HG03354 (cell line): ENCODE results near the gene CCDC33.

ENCODE experiments used
- ATAC-seq: cut with Tn5 transposase; IDR thresholded peaks from one replicate; pipeline ENCODE4 v1.9.1; 2021; ENCODE audit warnings: mild to moderate bottlenecking; ENCODE audit not compliant: unreplicated experiment, poor library complexity, severe bottlenecking

Gene CCDC33

GRCh38 chr15:74252721-74253120 lies 16.6 kb downstream of the CCDC33 start:
- no peak for ATAC-seq

- ATAC-seq, result no peak
These were observed 17.2 kb downstream of the CCDC33 start for GRCh38 chr15:74253211-74253921.

- no peak for ATAC-seq
These were observed 21.0 kb downstream of the CCDC33 start for GRCh38 chr15:74257105-74257504.

GRCh38 chr15:74257623-74258022 lies 21.5 kb downstream of the CCDC33 start:
- ATAC-seq, result no peak

DNA sequence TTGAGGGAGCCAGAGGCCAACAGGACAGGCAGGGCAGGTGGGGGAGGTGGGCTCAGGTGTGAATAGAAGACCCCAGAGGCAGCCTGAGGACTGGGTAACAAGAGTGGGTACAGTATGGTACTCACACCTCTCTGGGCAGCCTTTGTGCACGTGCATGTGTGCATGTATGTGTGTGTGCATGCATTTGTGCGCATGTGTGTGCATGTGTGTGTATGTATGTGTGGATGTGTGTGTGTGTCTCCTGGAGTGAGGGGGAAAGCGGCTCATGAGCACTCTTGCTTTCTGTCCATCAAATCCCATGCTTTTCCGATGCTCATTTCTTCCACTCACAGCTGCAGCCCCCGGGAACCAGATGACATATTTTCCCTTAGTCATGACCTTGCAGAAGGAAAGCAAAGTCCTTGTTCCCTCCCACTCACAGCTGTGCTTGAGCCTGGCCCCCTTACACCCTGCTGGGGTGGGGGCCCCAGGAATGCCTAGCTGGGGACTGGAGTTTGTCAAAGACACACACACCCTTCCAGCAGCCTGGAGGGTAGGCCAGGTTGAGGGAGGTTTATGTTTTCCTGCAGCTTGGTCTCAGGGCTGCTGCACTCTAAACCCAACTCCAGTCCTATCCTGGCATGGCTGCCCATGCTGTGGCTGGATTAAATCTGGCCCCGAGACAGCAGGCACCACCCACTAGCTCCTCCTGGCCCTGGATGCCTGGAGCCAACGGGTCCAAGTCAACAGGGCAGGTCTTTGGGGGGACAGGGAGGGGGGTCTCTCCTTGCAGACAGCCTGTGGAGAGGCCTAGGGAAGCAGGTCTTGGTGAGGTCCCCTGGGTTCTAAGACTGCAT lies 22.5 kb downstream of the CCDC33 start:
- ATAC-seq, result no peak

- ATAC-seq, result no peak
These were observed 23.1 kb downstream of the CCDC33 start for GRCh38 chr15:74259292-74259648.

DNA sequence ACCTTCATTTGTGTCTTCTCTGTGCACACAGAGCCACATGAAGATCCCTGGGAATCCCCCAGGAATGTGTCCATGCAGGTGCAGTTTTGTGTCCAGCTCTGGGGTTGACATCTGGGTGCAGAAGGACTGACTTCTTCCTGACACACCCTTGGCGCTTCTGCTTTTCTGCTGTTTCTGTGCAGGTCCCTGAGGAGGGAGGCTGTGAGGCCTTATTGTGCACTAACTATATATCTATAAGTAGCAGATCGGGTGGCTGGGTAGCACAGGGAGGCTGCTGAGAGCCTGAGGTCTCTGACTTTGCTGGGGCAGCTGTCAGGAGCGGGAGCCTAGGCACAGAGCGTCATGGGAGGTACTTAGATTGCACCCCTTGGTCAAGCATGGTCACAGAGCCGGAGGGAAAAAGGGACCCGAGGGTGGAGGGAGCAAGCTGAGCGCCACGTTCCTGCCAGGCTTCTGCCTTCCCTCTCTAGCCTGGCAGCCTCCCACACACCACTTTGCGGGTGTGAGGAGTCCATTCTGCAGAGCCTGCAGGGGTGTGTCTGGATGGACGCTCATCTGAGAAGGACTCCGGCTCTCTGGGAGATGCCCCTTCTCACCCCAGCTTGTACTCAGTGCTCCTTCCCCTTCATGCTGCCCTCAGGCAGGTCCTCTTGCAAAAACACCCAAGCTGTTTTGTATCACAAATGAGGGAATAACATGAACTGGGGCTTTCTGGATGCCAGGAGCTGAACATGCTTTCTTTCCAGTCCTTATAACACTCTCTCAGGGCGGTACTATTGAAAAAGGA lies 23.9 kb downstream of the CCDC33 start:
- ATAC-seq, result no peak

DNA sequence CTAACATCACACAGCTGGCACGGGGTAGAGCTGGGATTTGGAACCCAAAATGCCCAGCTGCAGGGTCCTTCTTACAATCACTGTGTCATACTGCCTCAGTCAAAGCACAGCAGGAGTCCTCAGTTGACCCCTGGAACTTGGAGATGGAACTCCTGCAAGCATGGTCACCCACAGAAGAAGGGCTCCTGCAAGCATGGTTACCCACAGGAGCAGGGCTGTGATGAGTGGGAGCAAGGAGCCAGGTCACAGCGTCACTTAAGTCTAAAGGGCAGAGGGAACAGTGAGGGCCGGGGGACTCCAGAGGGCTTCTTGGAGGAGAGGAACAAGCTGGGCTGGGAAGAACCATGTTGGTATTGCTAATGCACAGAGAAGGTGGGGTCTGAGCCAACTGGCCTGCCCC lies 24.9 kb downstream of the CCDC33 start:
- no peak for ATAC-seq

DNA sequence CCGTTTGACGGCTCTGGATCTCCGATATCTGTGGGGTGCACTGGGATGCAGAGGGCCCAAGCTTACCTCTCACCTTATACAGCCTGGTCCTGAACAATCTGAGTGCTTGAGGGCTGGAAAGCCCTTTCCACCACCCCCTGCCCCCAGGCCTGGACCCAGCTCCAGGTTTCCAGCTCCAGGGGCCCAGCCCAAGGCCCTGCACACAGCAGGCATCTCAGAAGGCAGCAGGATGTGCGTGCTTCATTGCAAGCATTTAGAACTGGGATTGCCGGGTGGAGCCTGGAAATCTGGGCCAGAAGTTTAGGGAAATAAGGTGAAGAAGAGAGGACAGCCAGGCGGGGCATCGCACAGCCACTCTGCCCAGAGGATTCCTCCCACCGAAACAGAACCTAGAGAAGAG lies 25.6 kb downstream of the CCDC33 start:
- ATAC-seq, result no peak

DNA sequence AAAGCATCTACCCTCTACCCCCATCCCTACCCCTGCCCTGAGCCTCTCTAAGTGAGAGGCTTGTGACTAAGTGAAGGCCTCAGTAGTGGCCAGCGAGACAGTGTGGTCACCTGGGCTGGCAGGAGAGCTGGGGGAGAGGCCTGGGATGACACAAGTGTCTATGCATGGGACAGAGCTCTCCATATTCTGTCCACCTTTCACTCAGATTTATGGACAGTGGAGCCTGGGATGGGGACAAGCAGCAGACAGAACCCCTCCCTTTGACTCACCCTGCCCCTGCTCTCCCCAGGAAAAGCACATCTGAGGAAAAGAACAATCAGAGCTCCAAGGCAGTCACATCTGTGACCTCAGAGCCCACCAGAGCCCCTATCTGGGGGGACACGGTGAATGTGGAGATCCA lies 26.0 kb downstream of the CCDC33 start:
- ATAC-seq, result no peak

DNA sequence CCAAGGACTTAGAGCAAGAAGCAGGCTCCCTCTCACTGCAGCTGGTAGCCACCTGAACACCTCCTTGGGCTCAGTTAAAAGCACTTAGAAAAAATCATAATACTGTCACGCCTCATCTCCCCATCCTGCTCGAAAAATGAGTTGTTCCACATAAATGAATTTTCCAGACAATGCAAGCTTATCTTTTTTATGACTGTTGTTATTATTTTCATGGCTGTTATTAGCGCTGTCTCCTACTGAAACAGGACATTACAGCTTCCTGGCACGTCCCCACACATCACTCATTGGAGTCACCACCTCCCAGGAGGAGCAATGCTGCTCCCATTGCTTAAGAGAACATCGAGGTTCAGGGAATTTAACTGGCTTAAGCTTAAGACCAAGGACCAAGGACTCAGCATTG lies 26.5 kb downstream of the CCDC33 start:
- no peak for ATAC-seq

- ATAC-seq, result no peak
These were observed 27.3 kb downstream of the CCDC33 start for GRCh38 chr15:74263466-74263865.

GRCh38 chr15:74264081-74264501 lies 28.0 kb downstream of the CCDC33 start:
- no peak for ATAC-seq

GRCh38 chr15:74265046-74265639 lies 29.0 kb downstream of the CCDC33 start:
- no peak for ATAC-seq

- no peak for ATAC-seq
These were observed 31.9 kb downstream of the CCDC33 start for GRCh38 chr15:74268020-74268419.

GRCh38 chr15:74269362-74270035 lies 33.4 kb downstream of the CCDC33 start:
- no peak for ATAC-seq

GRCh38 chr15:74270155-74270554 lies 34.0 kb downstream of the CCDC33 start:
- ATAC-seq, result no peak

DNA sequence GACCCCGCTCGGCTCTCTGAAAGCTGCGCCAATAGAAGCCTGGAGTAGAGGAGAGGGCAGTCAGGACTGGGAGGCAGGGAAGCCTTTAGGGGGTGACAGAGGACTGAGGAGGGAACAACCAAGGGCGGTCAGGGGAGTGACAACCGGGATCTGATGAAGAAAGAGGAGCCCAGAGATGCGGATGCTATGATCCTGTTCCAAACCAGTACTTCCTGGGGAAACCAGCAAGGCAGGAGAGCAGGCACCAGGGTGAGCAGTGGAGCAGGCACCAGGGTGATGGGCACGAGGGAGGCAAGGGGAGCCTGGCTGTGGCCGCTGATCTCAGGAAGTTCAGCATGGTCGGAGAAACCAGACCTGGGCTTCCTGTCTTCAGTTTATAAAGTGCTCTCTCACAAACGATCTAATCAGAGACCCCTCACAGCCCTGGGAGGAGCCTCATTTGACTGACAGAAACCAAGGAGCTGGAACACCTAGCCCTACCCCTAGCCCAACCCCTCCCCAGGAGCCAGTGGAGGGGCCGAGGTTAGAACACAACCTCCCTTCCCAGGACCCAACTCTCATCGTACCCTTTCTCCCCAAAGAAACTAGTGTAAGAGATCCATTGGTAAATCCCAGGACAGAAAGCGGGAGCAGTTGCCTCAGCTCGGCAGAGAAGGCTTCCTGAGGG lies 34.9 kb downstream of the CCDC33 start:
- ATAC-seq, result no peak

GRCh38 chr15:74272812-74273211 lies 36.7 kb downstream of the CCDC33 start:
- no peak for ATAC-seq
